Heart left ventricle (tissue), 16 donors: Measurements from ENCODE around the gene IPO9. TPM values are rescaled to one million over a fixed set of nuclear protein-coding genes. Genes with fewer than 3 reads are reported as not detected.
A peak's percentile ranks its signal among the peaks of the same experiment; 100 is the strongest.

Experiments
- ATAC-seq, 4 donors: fragments of 200-7000 bp; cut with Tn5 transposase; one replicate each; pipeline ENCODE4 v1.9.1; 2020 to 2022; ENCODE audit warnings: moderate library complexity in 4 of 4, mild to moderate bottlenecking in 3 of 4, moderate number of reproducible peaks in 1 of 4
- DNase-seq, 5 donors: peaks; one replicate each; pipeline ENCODE4 v3.0.0-alpha.2; 2020
- H3K27ac ChIP-seq, 12 donors: fragments of 200-600 bp; sonication (generic) in 4 of 12; one replicate each; pipeline versions ENCODE4 v1.5.0 to v1.8.0; 2016 to 2022; ENCODE audit warnings: mild to moderate bottlenecking in 2 of 12
- H3K27me3 ChIP-seq, 9 donors: fragments of 200-600 bp; sonication (generic) in 2 of 9; one replicate each; pipeline versions ENCODE4 v1.5.1 to v1.8.0; 2016 to 2022; ENCODE audit warnings: mild to moderate bottlenecking in 3 of 9
- H3K36me3 ChIP-seq, 9 donors: fragments of 200-600 bp; sonication (generic) in 2 of 9; one replicate each; pipeline versions ENCODE4 v1.5.0 to v1.8.0; 2018 to 2022; ENCODE audit warnings: mild to moderate bottlenecking in 2 of 9
- H3K4me1 ChIP-seq, 12 donors: fragments of 200-600 bp; sonication (generic) in 4 of 12; one replicate each; pipeline versions ENCODE4 v1.5.0 to v1.8.0; 2016 to 2022; ENCODE audit warnings: mild to moderate bottlenecking in 3 of 12
- H3K4me3 ChIP-seq, 12 donors: fragments of 200-600 bp; sonication (generic) in 4 of 12; one replicate each; pipeline versions ENCODE4 v1.5.0 to v1.8.0; 2017 to 2022; ENCODE audit warnings: mild to moderate bottlenecking in 9 of 12, moderate library complexity in 4 of 12
- H3K9me3 ChIP-seq, 12 donors: fragments of 200-600 bp; sonication (generic) in 4 of 12; one replicate each; pipeline versions ENCODE4 v1.5.0 to v1.8.0; 2016 to 2022; ENCODE audit warnings: mild to moderate bottlenecking in 1 of 12
- CTCF ChIP-seq, 12 donors: fragments of 200-600 bp; sonication (generic) in 4 of 12; IDR thresholded peaks; one replicate each; pipeline versions ENCODE4 v1.5.0 to v1.8.0; 2018 to 2022; ENCODE audit warnings: antibody characterized with exemption in 12 of 12, mild to moderate bottlenecking in 5 of 12
- POLR2A ChIP-seq, 2 donors: fragments of 450-650 bp; IDR thresholded peaks; one replicate each; pipeline ENCODE4 v1.6.1; 2017; ENCODE audit warnings: antibody characterized with exemption in 2 of 2, mild to moderate bottlenecking in 2 of 2, moderate library complexity in 2 of 2
- WGBS, 4 donors: extraction: QIAGEN DNeasy Blood & Tissue Kit in 2 of 4; methylation state at CpG; one replicate each; pipeline versions ENCODE4 v1.1.5 to v1.1.7; 2013 to 2018; 5-methylcytosine and 5-hydroxymethylcytosine counted together
- intact Hi-C, 10 donors: fragments of 100-400 bp; cut with DNase I; formaldehyde crosslinking; loops; one replicate each; pipeline versions ENCODE4 v1.11.1 to v1.14.2; 2022
- polyA plus RNA-seq, 2 donors: library from polyadenylated mRNA; stranded (reverse); fragments of 200-250 nt; gene quantifications; one replicate each; pipeline ENCODE4 v1.2.3, GENCODE V29; 2013
- total RNA-seq, 9 donors: library from RNA; depleted of rRNA in 2 of 9; stranded (reverse); fragments of >200 nt in 2 of 9; fragmentation: NEBNext Ultra II Directional in 3 of 9; extraction: Animal tissue kit (Norgen Biotek cat#: 25700) in 3 of 9; gene quantifications; one replicate each; pipeline versions ENCODE4 v1.1.0 to v1.2.4, GENCODE V29; 2016 to 2023
- donor health status: ischemic (EF 13 %, LVEDD 7.1; RV severe dilation, severe dysfunction).
- donor health status: healthy with polysubstance abuse.
- donor health status: DM: no; HTN: yes; CAD: no.
- donor health status: DM: no; HTN: no; CAD: no.
- donor health status: ischemic (EF 25% LVEDD 6.9; RV normal size, moderate dysfunction).
- donor health status: ischemic (EF 25% LVEDD 5.7; RV mildly dilated, moderate dysfunction).
- donor health status: healthy.
- donor health status: DM: yes; HTN: yes; CAD: no.
- donor health status: ischemic (EF 35%, LVEDD 5.7; RV mildly dilated, moderate dysfunction).
- donor health status: nonischemic (EF 11% LVEDD 7.7; RV severe dilation, severe dysfunction).
- donor health status: DM: yes; HTN: yes; CAD: no.
- donor health status: PGD.
- donor health status: ischemic (EF 29% LVEDD 5.4; RV normal size, mild dysfunction).
- donor health status: nonischemic (EF 23%, LVEDD 6.1; RV moderate dilation, normal function).

The IPO9 gene
- total and polyA plus RNA-seq, 11 donors: 9.8 to 35.4 (median 22.9) TPM

GRCh38 chr1:201907621-201908020 lies 78.7 kb downstream of the IPO9 start:
- no peak for DNase-seq
- TF ChIP-seq POLR2A (IDR thresholded peaks at IDR 0.05) (no peak), CTCF (IDR thresholded peaks at IDR 0.05) (no peak)
- 93 to 94% (median 93%) methylated on average over 3 to 6 of the region's 6 CpGs for whole genome bisulfite sequencing, 4 donors
- Histone ChIP-seq H3K9me3 (no peaks in the 10 kb centered on the region), H3K27ac (peak overlapping the region in 1 of 12 donors; percentile 92), H3K27me3 (no peaks in the 10 kb centered on the region), H3K4me1 (peaks cover 0 to 39% (median 11%) of the 10 kb centered on the region in 12 donors), H3K4me3 (no peak overlapping the region), H3K36me3 (no peaks in the 10 kb centered on the region)
- intact Hi-C loops: loop anchor here in 2 of 10 donors (5.0 kb wide), 1 partner anchor 35 kb away; no protein-coding TSS in a partner anchor
- ATAC-seq: no peak

DNA sequence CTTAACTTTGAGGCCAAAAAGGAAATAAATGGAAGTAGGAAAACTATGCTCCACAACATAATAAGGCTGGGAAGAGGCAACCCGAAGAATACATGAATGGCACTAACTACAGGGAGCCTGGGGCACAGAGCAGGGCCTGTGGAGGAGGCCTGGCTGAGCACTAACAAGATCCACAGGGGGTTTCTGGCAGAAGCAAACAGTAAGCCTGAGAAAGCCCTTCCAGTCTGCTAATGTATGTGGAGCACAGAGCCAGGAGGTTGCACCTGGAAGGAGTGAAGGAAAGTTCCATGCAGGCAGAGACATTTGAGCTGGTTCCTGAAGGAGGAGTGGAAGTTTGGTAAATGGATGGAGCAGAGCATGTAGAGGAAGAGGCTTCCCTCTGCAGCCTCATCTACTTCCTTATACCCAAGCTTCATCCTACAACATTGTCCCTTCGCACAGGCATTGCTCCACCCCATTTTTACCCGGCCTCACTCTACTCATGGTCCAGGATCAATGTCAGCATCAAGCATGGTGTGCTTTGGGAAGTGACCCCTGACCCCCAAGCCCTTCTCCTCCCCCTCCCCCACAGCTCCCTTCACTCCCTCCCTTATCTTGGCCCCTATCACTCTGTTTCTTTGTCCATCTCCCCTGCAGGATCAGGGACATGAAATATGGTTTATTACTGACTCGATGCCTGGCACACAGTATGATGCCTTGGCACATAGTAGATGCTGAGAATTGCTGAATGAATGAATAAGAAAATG lies 83.0 kb downstream of the IPO9 start:
- peak overlapping the region in 1 of 12 donors; percentile 92 for H3K27ac ChIP-seq
- intact Hi-C loops: no loop called here
- peaks cover 0 to 20% (median 6%) of the 10 kb centered on the region in 12 donors for H3K4me1 ChIP-seq
- DNase-seq (no peak), ATAC-seq (no peak)
- no peaks in the 10 kb centered on the region for H3K27me3 ChIP-seq
- H3K9me3 ChIP-seq: no peaks in the 10 kb centered on the region
- H3K4me3 ChIP-seq: no peak overlapping the region
- TF ChIP-seq POLR2A (IDR thresholded peaks at IDR 0.05): no peak
- TF ChIP-seq CTCF (IDR thresholded peaks at IDR 0.05): no peak
- H3K36me3 ChIP-seq: no peaks in the 10 kb centered on the region
- 68 to 80% (median 74%) methylated on average over 4 of the region's 4 CpGs for WGBS, 4 donors

GRCh38 chr1:201912832-201913231 lies 83.9 kb downstream of the IPO9 start:
- Histone ChIP-seq H3K27ac (peak overlapping the region in 4 of 12 donors; percentile 13 to 92 (median 48)), H3K36me3 (no peaks in the 10 kb centered on the region), H3K4me1 (peaks cover 0 to 29% (median 13%) of the 10 kb centered on the region in 12 donors), H3K27me3 (no peaks in the 10 kb centered on the region), H3K4me3 (no peak overlapping the region), H3K9me3 (no peaks in the 10 kb centered on the region)
- ATAC-seq (no peak), DNase-seq (no peak)
- intact Hi-C loops: no loop called here
- TF ChIP-seq CTCF (IDR thresholded peaks at IDR 0.05) (no peak), POLR2A (IDR thresholded peaks at IDR 0.05) (no peak)
- 65 to 75% (median 73%) methylated on average over 5 of the region's 5 CpGs for WGBS, 4 donors

GRCh38 chr1:201914456-201915235 lies 85.7 kb downstream of the IPO9 start:
- 74 to 82% (median 78%) methylated on average over 13 to 14 of the region's 14 CpGs for WGBS, 4 donors
- TF ChIP-seq CTCF (IDR thresholded peaks at IDR 0.05) (no peak), POLR2A (IDR thresholded peaks at IDR 0.05) (no peak)
- H3K4me1 ChIP-seq: peaks cover 0 to 35% (median 18%) of the 10 kb centered on the region in 12 donors
- intact Hi-C loops: no loop called here
- DNase-seq: no peak
- no peak for ATAC-seq
- H3K27ac ChIP-seq: peak overlapping the region in 1 of 12 donors; percentile 92
- H3K4me3 ChIP-seq: no peak overlapping the region
- no peaks in the 10 kb centered on the region for H3K36me3 ChIP-seq
- H3K27me3 ChIP-seq: no peaks in the 10 kb centered on the region
- no peaks in the 10 kb centered on the region for H3K9me3 ChIP-seq
